Glutamatergic neuron (in vitro differentiated cells): ENCODE measurements around the gene RPL35. TPM values are rescaled to one million over a fixed set of nuclear protein-coding genes. Genes with fewer than 3 reads are reported as not detected.

Experiments used
- DNase-seq: peaks from one replicate; pipeline ENCODE4 v3.0.0; 2022
- H3K27ac Mint-ChIP-seq: one replicate; pipeline ENCODE4 v1.8.0; 2020; ENCODE audit warnings: mild to moderate bottlenecking, mixed read lengths, inconsistent platforms; ENCODE audit not compliant: unreplicated experiment
- H3K27me3 Mint-ChIP-seq: one replicate; pipeline ENCODE4 v1.8.0; 2020; ENCODE audit warnings: mild to moderate bottlenecking, moderate library complexity, mixed read lengths, inconsistent platforms; ENCODE audit not compliant: unreplicated experiment
- H3K36me3 Mint-ChIP-seq: one replicate; pipeline ENCODE4 v1.8.0; 2020; ENCODE audit warnings: mild to moderate bottlenecking, mixed read lengths, inconsistent platforms; ENCODE audit not compliant: unreplicated experiment
- H3K4me1 Mint-ChIP-seq: one replicate; pipeline ENCODE4 v1.8.0; 2020; ENCODE audit warnings: mild to moderate bottlenecking, low read depth, mixed read lengths, inconsistent platforms; ENCODE audit not compliant: unreplicated experiment
- H3K4me3 Mint-ChIP-seq: one replicate; pipeline ENCODE4 v1.8.0; 2020; ENCODE audit warnings: mild to moderate bottlenecking, mixed read lengths, inconsistent platforms; ENCODE audit not compliant: unreplicated experiment
- H3K9me3 Mint-ChIP-seq: one replicate; pipeline ENCODE4 v1.8.0; 2020; ENCODE audit warnings: mild to moderate bottlenecking, moderate library complexity, mixed read lengths, inconsistent platforms; ENCODE audit not compliant: unreplicated experiment
- CTCF ChIP-seq: fragments of 200-600 bp; sonication (generic); IDR thresholded peaks from one replicate; pipeline ENCODE4 v1.5.0; 2021; ENCODE audit not compliant: partially characterized antibody, unreplicated experiment
- total RNA-seq: library from RNA; stranded (reverse); fragmentation: NEBNext Ultra II Directional; extraction: Animal tissue kit (Norgen Biotek cat#: 25700); gene quantifications from one replicate; pipeline ENCODE4 v1.2.1, GENCODE V29; 2021; ENCODE audit not compliant: unreplicated experiment

The RPL35 gene
- total RNA-seq, 1 donor from 2014 or later, result 559 TPM

GRCh38 chr9:124854822-124855221 is 6.9 kb downstream of the RPL35 start:
- H3K4me1 Mint-ChIP-seq, result peaks cover 3% of the 10 kb centered on the region
- H3K27ac Mint-ChIP-seq, result peak overlapping the region; percentile 56
- H3K9me3 Mint-ChIP-seq, result peaks cover 4% of the 10 kb centered on the region
- TF ChIP-seq CTCF, result no peak
- H3K36me3 Mint-ChIP-seq, result no peaks in the 10 kb centered on the region
- H3K27me3 Mint-ChIP-seq, result peaks cover 4% of the 10 kb centered on the region
- no peak for DNase-seq
- H3K4me3 Mint-ChIP-seq, result peak overlapping the region; percentile 26

- peaks cover 4% of the 10 kb centered on the region for H3K9me3 Mint-ChIP-seq
- H3K4me3 Mint-ChIP-seq, result no peak overlapping the region
- peaks cover 2% of the 10 kb centered on the region for H3K27me3 Mint-ChIP-seq
- no peaks in the 10 kb centered on the region for H3K36me3 Mint-ChIP-seq
- peaks cover 3% of the 10 kb centered on the region for H3K4me1 Mint-ChIP-seq
- no peak for TF ChIP-seq CTCF
- H3K27ac Mint-ChIP-seq, result no peak overlapping the region
- no peak for DNase-seq
These were observed 7.6 kb downstream of the RPL35 start for GRCh38 chr9:124854161-124854560.

DNA sequence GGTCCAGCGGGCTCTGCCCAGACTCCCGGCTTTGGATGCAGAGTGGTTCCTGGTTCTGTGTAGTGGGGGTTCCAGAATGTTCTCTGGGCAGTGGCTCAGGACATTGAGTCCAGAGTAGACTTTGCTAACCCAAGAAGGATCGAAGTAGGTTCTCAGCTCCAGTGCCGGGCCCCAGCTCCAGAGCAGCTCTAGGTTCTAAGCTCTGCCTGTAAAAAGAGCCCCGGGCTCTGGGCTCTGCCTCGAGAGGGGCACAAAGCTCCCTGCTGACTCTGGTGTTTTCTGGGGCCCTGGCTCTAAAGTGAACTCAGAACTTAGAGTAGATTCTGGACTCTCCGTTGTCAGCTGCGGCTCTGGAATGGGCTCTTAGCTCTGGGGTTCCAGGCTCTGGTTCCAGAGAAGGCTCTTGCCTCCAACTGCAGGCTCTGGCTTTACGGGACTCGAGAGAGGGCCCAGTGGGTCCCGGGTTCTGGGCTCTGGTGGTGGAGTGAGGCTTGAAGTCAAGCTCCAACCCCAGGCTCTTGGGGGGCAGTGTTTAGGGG is 8.1 kb downstream of the RPL35 start:
- no peak overlapping the region for H3K27ac Mint-ChIP-seq
- H3K36me3 Mint-ChIP-seq, result no peaks in the 10 kb centered on the region
- no peak for DNase-seq
- peaks cover 4% of the 10 kb centered on the region for H3K9me3 Mint-ChIP-seq
- no peaks in the 10 kb centered on the region for H3K27me3 Mint-ChIP-seq
- H3K4me1 Mint-ChIP-seq, result peaks cover 3% of the 10 kb centered on the region
- H3K4me3 Mint-ChIP-seq, result no peak overlapping the region
- no peak for TF ChIP-seq CTCF

DNA sequence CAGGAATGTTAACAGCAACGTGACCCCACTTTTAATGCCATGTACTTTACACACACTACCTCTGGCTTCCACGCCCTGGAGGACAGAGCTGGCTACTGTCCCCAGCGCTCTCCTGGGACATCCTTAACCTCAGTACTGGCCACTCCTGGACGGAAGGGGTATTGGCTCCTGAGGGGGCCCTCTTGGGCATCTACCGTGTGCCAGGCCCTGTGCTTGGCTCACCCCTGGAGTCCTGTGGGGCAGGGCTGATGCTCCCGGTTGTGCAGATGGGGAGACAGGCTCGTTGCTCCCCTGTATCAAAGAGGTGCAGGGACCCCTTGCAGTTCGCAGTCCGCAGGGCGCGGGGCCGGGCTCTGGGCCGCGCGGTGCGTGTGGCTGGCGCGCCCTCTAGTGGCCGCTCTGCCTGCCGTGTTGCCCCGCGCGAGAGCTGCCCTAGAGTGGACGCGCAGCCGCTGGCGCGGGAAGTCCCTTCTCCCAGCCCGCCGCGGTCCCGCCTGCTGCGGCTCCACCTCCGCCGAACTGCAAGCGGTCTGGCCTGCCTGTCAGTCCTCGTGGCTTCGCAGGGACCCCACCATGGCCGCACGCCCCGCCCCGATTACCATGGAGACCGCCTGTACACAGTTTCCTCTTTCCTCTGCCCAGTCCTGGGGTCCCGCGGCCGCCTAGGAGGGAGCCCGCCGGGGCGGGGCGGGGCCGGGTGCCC is 8.8 kb downstream of the RPL35 start, which contains the start of gene WDR38:
TSS of gene WDR38 (plus strand) at position 632 of the 703 bp plus-strand sequence. CDS start 72 bp downstream, outside the sequence.
- Mint-ChIP-seq H3K9me3 (peaks cover 4% of the 10 kb centered on the region), H3K4me3 (peak within 1 kb of the TSS; percentile 59), H3K4me1 (peaks cover 3% of the 10 kb centered on the region), H3K27ac (no peak within 1 kb of the TSS), H3K27me3 (no peaks in the 10 kb centered on the region), H3K36me3 (no peaks in the 10 kb centered on the region)
- TF ChIP-seq CTCF, result peak; percentile 99
- DNase-seq, result peak; percentile 78

- no peak for DNase-seq
- peak overlapping the region; percentile 42 for H3K4me3 Mint-ChIP-seq
- peaks cover 3% of the 10 kb centered on the region for H3K4me1 Mint-ChIP-seq
- H3K27ac Mint-ChIP-seq, result no peak overlapping the region
- no peak for TF ChIP-seq CTCF
- H3K9me3 Mint-ChIP-seq, result peaks cover 1% of the 10 kb centered on the region
- no peaks in the 10 kb centered on the region for H3K27me3 Mint-ChIP-seq
- no peaks in the 10 kb centered on the region for H3K36me3 Mint-ChIP-seq
These were observed 9.5 kb downstream of the RPL35 start for GRCh38 chr9:124852121-124852828.
